Memory B cell (primary cell): ENCODE measurements around the gene MRPS31.
"Not testable (repeated sequence)": the region's sequence is repeated elsewhere in the genome, so short reads cannot be mapped to it uniquely, and the experiment has no call there.

Experiments used
- ATAC-seq: fragments of 150-1000 bp; cut with Tn5 transposase; 2 replicates; pipeline ENCODE4 v1.10.0; 2021; ENCODE audit warnings: low read depth, mild to moderate bottlenecking, moderate library complexity
- DNase-seq, 2 donors: peaks; one replicate each; pipeline ENCODE4 v3.0.0; 2022; ENCODE audit warnings: low spot score in 2 of 2
- H3K27ac Mint-ChIP-seq: one replicate; pipeline ENCODE4 v1.8.0; 2022; ENCODE audit warnings: mild to moderate bottlenecking, moderate library complexity, mixed read lengths
- H3K27me3 Mint-ChIP-seq: one replicate; pipeline ENCODE4 v1.8.0; 2022; ENCODE audit warnings: mixed read lengths
- H3K36me3 Mint-ChIP-seq: one replicate; pipeline ENCODE4 v1.8.0; 2022; ENCODE audit warnings: mild to moderate bottlenecking, mixed read lengths
- H3K4me1 Mint-ChIP-seq: one replicate; pipeline ENCODE4 v1.8.0; 2022; ENCODE audit warnings: mixed read lengths
- H3K4me3 Mint-ChIP-seq: one replicate; pipeline ENCODE4 v1.8.0; 2022; ENCODE audit warnings: mild to moderate bottlenecking, moderate library complexity, mixed read lengths
- H3K9me3 Mint-ChIP-seq: one replicate; pipeline ENCODE4 v1.8.0; 2022; ENCODE audit warnings: mixed read lengths

MRPS31 gene

DNA sequence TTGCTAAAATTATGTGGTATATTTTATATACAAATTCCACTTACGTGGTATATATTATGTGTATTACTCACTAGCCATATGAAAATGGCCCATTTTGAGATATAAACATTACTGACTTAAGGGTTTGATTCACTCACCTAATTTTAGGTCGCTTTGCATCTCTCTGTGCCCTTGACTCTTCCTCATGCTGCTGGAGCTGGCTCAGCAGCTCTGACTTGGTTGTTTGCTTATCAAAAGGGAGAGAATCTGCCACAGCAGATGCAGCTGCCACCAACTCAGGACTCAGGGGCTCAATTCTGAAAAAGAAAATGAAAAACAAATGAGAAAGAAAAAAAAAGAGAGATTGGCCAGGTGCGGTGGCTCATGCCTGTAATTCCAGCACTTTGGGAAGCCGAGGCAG, 12.2 kb downstream of the MRPS31 start:
- H3K4me1 Mint-ChIP-seq, result peaks cover 17% of the 10 kb centered on the region
- H3K9me3 Mint-ChIP-seq, result no peaks in the 10 kb centered on the region
- DNase-seq (no peak), ATAC-seq (no peak)
- no peak overlapping the region for H3K4me3 Mint-ChIP-seq
- no peak overlapping the region for H3K27ac Mint-ChIP-seq
- no peaks in the 10 kb centered on the region for H3K27me3 Mint-ChIP-seq
- H3K36me3 Mint-ChIP-seq, result peaks cover 22% of the 10 kb centered on the region

DNA sequence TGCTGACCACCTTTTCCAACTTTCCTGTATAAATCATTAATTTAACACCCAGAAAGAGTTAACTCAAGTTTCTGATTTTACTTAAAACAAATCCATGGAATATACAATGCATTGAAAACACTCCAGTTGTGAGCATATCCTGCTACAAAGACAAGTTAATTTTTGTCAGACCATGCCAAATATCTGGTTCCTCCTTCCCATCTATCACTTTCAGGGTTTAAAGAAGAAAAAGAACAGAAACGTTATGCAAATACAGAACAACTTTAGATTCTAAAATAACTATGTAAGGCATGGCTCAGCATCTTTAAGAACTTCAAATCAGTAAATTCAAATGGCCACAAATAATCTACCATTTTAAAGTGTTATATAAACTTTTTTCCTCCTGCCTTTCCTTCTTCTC, 14.9 kb downstream of the MRPS31 start:
- Mint-ChIP-seq H3K4me3 (no peak overlapping the region), H3K27me3 (no peaks in the 10 kb centered on the region), H3K36me3 (peaks cover 25% of the 10 kb centered on the region), H3K4me1 (peaks cover 6% of the 10 kb centered on the region), H3K27ac (no peak overlapping the region), H3K9me3 (no peaks in the 10 kb centered on the region)
- DNase-seq (no peak), ATAC-seq (no peak)

DNA sequence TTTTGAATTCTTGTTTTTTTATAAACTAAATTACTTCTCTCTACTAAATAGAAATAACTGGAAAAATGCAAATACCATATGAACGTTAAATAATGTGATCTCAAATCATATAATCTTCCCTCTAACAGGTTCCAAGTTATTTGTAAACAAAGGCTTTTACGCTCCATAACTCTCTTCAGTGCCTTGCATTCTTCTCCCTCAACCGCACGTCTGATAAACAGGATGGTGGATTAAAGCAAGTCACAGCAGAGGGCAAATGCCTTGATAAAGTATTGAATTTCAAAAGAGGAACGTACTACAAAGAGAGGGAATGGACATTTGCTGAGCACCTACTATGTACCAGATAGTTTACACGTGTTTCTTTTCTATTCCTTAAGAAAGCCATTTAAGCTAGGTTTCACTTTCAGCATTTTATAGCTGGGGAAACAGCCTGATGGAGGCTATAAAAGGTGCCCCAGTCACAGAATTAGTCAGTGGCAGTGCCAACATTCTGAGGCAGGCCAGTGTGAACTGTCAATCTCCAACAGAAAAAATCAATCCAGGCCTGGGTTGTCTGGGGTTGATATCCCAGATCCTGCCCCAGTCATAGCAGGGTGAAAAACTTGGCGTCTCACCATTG, 15.8 kb downstream of the MRPS31 start:
- ATAC-seq (no peak), DNase-seq (no peak)
- Mint-ChIP-seq H3K36me3 (peaks cover 20% of the 10 kb centered on the region), H3K27ac (no peak overlapping the region), H3K9me3 (no peaks in the 10 kb centered on the region), H3K27me3 (no peaks in the 10 kb centered on the region), H3K4me3 (no peak overlapping the region), H3K4me1 (peaks cover 6% of the 10 kb centered on the region)

DNA sequence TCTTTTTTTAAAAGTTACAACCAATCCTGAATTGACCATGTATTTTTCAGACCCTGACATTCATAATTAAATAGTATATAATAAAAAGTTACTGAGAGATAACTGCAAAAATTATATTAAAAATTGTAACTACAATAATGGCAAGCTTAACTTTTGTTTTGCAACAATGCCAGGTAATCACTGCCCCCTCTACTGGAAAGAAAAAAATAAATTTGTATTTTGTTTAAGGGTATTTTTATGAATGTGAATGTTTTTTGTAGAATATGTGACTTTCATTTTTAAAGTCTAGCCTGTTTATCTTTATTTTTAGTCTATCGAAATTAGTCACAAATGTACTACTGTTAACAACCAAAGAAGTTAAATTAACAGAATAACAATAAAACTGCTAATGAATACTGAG, 21.7 kb downstream of the MRPS31 start:
- H3K4me1 Mint-ChIP-seq, result no peaks in the 10 kb centered on the region
- DNase-seq (no peak), ATAC-seq (no peak)
- H3K4me3 Mint-ChIP-seq, result no peak overlapping the region
- H3K27ac Mint-ChIP-seq, result no peak overlapping the region
- peaks cover 13% of the 10 kb centered on the region for H3K36me3 Mint-ChIP-seq
- H3K9me3 Mint-ChIP-seq, result no peaks in the 10 kb centered on the region
- H3K27me3 Mint-ChIP-seq, result no peaks in the 10 kb centered on the region

DNA sequence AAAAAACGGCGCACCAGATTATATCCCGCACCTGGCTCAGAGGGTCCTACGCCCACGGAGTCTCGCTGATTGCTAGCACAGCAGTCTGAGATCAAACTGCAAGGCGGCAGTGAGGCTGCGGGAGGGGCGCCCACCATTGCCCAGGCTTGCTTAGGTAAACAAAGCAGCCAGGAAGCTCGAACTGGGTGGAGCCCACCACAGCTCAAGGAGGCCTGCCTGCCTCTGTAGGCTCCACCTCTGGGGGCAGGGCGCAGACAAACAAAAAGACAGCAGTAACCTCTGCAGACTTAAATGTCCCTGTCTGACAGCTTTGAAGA, 35.8 kb downstream of the MRPS31 start:
- H3K27ac Mint-ChIP-seq, DNase-seq, H3K27me3 Mint-ChIP-seq, H3K4me3 Mint-ChIP-seq, H3K4me1 Mint-ChIP-seq, H3K9me3 Mint-ChIP-seq, ATAC-seq: not testable (repeated sequence)
- H3K36me3 Mint-ChIP-seq, result peaks cover 27% of the 10 kb centered on the region

DNA sequence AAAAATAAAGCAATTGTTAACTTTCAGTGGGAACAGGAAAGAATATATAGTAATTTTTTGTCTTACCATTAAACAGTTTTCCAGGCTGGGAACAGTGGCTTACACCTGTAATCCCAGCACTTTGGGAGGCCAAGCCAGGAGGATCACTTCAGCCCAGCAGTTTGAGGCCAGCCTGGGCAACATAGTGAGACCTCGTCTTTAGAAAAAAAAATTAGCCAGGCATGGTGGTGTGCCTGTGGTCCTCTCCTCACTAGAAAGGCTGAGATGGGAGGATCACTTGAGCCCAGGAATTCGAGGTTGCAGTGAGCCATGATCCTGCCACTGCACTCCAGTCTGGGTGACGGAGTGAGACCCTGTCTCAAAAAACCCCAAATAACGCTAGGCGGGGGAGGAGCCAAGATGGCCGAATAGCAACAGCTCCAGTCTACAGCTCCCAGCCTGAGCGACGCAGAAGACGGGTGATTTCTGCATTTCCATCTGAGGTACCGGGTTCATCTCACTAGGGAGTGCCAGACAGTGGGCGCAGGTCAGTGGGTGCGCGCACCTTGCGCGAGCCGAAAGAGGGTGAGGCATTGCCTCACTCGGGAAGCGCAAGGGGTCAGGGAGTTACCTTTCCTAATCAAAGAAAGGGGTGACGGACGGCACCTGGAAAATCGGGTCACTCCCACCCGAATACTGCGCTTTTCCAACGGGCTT, 36.3 kb downstream of the MRPS31 start:
- peaks cover 27% of the 10 kb centered on the region for H3K36me3 Mint-ChIP-seq
- DNase-seq, H3K9me3 Mint-ChIP-seq, H3K4me1 Mint-ChIP-seq, ATAC-seq, H3K4me3 Mint-ChIP-seq, H3K27ac Mint-ChIP-seq, H3K27me3 Mint-ChIP-seq: not testable (repeated sequence)

DNA sequence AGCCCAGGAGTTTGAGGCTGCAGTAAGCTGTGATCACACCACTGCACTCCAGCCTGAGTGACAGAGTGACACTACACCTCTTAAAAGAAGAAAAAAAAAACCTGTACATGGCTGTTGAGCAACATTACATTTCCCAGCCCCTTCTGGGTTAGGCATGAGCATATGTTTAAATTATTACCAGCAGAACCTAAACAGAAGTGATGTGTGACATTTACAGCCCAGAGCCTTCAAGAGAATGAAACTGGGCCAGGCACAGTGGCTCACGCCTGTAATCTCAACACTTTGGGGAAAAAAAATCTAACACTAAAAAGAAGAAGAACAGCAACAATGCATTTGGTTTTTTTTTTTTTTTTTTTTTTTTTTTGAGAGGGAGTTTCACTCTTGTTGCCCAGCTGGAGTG, 38.3 kb downstream of the MRPS31 start:
- ATAC-seq (no peak), DNase-seq (no peak)
- Mint-ChIP-seq H3K36me3 (peaks cover 29% of the 10 kb centered on the region), H3K27me3 (no peaks in the 10 kb centered on the region), H3K27ac (no peak overlapping the region), H3K4me3 (no peak overlapping the region), H3K9me3 (no peaks in the 10 kb centered on the region), H3K4me1 (peaks cover 3% of the 10 kb centered on the region)

DNA sequence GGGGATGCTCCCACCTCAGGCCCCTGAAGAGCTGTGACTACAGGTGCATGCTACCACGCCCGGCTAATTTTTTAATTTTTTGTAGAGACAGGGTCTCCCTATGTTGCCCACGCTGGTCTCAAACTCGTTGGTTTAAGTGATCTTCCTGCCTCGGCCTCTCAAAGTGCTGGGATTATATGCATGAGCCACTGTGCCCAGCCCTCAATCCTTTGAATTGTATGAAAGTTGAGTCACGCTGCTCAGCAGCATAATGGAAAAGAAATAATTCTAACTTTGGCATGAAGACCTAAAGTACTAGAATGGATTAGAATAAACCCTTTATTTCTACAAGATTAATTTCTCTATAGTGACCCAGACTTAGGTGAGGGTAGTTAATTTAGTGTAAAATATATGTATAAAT, 42.4 kb downstream of the MRPS31 start:
- H3K4me3 Mint-ChIP-seq, result no peak overlapping the region
- no peaks in the 10 kb centered on the region for H3K9me3 Mint-ChIP-seq
- no peak for DNase-seq
- H3K27ac Mint-ChIP-seq, result no peak overlapping the region
- no peaks in the 10 kb centered on the region for H3K4me1 Mint-ChIP-seq
- H3K27me3 Mint-ChIP-seq, result no peaks in the 10 kb centered on the region
- no peak for ATAC-seq
- peaks cover 22% of the 10 kb centered on the region for H3K36me3 Mint-ChIP-seq

DNA sequence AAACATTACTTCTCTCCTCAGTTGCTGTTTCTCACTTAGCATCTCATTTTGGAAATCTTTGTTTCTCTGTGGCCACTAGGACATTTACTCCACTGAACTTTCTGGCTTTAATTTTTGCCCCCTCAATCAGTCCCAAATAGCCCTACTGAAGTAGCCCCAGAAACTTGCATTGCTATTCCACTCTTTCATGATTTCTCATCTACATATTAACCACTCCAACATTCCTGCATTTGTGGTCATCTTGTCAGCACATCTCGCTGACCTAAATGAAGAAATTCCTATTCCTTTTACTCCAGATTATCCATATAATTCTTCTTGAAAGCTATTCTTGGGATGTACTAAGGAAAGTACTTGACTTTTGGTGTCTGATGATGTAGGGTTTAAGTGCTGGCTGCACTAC, 56.6 kb downstream of the MRPS31 start:
- not testable (repeated sequence) for H3K4me3 Mint-ChIP-seq, H3K4me1 Mint-ChIP-seq, H3K27ac Mint-ChIP-seq, ATAC-seq, H3K9me3 Mint-ChIP-seq, DNase-seq, H3K27me3 Mint-ChIP-seq
- peaks cover 38% of the 10 kb centered on the region for H3K36me3 Mint-ChIP-seq

DNA sequence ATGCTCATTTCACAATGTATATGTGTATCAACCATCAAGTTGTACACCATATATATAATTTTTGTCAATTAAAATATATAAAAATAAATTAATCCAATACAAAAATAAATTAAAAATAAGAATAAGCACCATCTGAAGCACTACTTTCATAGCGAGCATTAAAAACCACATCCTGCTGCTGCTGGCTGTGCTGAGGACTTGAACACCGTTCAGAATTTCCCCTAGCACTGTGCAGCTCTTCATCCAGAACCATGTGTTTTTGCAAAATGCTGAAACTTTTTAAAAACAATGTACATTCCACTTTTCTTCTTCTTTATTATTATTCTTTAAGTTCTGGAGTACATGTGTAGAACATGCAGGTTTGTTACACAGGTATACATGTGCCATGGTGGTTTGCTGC, 64.6 kb downstream of the MRPS31 start:
- Mint-ChIP-seq H3K27me3 (no peaks in the 10 kb centered on the region), H3K27ac (no peak overlapping the region), H3K4me1 (no peaks in the 10 kb centered on the region), H3K9me3 (peaks cover 26% of the 10 kb centered on the region), H3K36me3 (peaks cover 11% of the 10 kb centered on the region), H3K4me3 (no peak overlapping the region)
- ATAC-seq (no peak), DNase-seq (no peak)

DNA sequence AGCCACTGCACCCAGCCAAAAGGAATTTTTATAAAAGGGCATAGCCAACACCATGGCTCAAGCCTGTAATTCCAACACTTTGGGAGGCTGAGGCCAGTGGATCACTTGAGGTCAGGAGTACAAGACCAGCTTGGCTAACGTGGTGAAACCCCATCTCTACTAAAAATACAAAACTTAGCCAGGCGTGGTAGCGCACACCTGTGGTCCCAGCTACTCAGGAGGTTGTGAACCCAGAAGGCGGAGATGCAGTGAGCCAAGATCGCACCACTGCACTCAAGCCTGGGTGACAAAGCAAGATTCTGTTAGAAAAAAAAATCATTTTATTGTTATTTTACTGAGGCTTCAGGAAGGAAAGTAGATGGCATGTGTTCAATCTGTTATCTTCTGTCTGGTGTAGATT, 73.3 kb downstream of the MRPS31 start:
- peaks cover 6% of the 10 kb centered on the region for H3K36me3 Mint-ChIP-seq
- no peak for DNase-seq
- peak; percentile 59 for ATAC-seq
- no peak overlapping the region for H3K27ac Mint-ChIP-seq
- H3K9me3 Mint-ChIP-seq, result peaks cover 4% of the 10 kb centered on the region
- no peak overlapping the region for H3K4me3 Mint-ChIP-seq
- H3K4me1 Mint-ChIP-seq, result peaks cover 16% of the 10 kb centered on the region
- H3K27me3 Mint-ChIP-seq, result peaks cover 6% of the 10 kb centered on the region

DNA sequence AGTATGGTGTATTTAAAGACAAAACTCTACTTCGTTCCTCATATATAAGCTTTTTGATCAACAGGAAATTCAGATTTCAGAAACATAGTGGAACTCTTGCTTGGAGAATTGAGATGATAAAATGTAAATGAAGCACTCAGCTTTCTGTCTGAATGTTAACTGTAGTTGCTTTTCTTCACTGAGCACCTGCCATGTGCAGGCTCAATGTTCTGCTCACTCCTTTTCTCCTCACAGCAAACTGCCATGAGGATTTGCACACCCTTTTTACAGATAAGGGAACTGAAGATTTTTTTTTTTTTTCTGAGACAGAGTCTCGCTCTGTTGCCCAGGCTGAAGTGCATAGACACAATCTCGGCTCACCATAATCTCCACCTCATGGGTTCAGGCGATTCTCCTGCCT, 76.6 kb downstream of the MRPS31 start:
- Mint-ChIP-seq H3K36me3 (peaks cover 6% of the 10 kb centered on the region), H3K9me3 (peaks cover 4% of the 10 kb centered on the region), H3K27me3 (peaks cover 6% of the 10 kb centered on the region), H3K27ac (no peak overlapping the region), H3K4me1 (peaks cover 16% of the 10 kb centered on the region), H3K4me3 (no peak overlapping the region)
- DNase-seq (no peak), ATAC-seq (peak; percentile 48)

DNA sequence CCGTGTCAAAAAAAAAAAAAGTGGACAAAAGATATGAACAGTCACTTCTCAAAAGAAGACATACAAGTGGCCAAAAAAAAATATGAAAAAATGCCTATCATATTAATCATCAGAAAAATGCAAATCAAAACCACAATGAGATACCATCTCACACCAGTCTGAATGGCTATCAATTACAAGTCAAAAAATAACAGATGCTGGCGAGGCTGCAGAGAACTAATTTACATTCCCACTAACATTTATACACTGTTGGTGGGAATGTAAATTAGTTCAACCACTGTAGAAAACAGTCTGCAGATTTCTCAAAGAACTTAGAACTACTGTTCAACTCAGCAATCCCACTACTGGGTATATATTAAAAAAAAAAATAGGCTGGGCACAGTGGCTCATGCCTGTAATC, 78.0 kb downstream of the MRPS31 start:
- DNase-seq (no peak), ATAC-seq (no peak)
- H3K4me1 Mint-ChIP-seq, result peaks cover 10% of the 10 kb centered on the region
- H3K4me3 Mint-ChIP-seq, result no peak overlapping the region
- peaks cover 2% of the 10 kb centered on the region for H3K36me3 Mint-ChIP-seq
- peaks cover 2% of the 10 kb centered on the region for H3K27me3 Mint-ChIP-seq
- no peak overlapping the region for H3K27ac Mint-ChIP-seq
- H3K9me3 Mint-ChIP-seq, result peaks cover 2% of the 10 kb centered on the region

DNA sequence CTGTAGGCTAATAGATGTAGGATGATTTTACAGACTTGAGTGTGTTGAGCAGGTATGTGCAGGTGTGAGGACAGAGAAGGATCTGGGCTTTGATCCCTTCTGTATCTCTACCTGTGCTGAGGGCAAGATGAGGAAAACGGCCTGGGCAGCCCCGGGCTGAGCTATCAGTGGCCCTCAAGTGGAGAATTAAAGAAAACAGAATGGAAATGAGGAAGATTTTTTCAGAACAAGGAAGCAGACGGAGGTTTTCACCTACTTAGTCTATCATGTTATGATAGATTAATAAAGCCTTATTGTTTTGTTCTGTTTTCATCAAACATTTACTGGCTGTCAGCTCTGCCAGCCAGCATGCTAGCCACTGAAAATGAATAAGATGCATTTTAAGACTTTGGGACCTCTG, 82.2 kb downstream of the MRPS31 start:
- DNase-seq (no peak), ATAC-seq (no peak)
- Mint-ChIP-seq H3K4me1 (no peaks in the 10 kb centered on the region), H3K27me3 (no peaks in the 10 kb centered on the region), H3K27ac (no peak overlapping the region), H3K36me3 (no peaks in the 10 kb centered on the region), H3K4me3 (no peak overlapping the region), H3K9me3 (no peaks in the 10 kb centered on the region)
